Epithelial cell of proximal tubule (primary cell): Measurements from ENCODE around the gene C9orf43. TPM values are rescaled to one million over a fixed set of nuclear protein-coding genes. Genes with fewer than 3 reads are reported as not detected.

Source experiments
- DNase-seq: peaks from one replicate; pipeline ENCODE4 v3.0.0-alpha.2; 2011; ENCODE audit warnings: low read depth
- H3K4me3 ChIP-seq: 2 replicates; pipeline ENCODE4 v1.5.1; 2011; ENCODE audit warnings: low read depth, mild to moderate bottlenecking, low read length
- total RNA-seq: library from RNA; depleted of rRNA; stranded (reverse); fragments of >200 nt; gene quantifications from 2 replicates; pipeline ENCODE4 v1.2.3, GENCODE V29; 2015
- TF ChIP-seq, protein P1 (sequence below): conservative IDR thresholded peaks from 2 replicates; pipeline ENCODE4 v1.5.1; 2012; ENCODE audit warnings: low read depth, mild to moderate bottlenecking, low read length

Gene C9orf43
- total RNA-seq, 1 donor from 2014 or later = not detected

- no peak for DNase-seq
- H3K4me3 ChIP-seq = no peak overlapping the region
- TF ChIP-seq, protein P1, sequence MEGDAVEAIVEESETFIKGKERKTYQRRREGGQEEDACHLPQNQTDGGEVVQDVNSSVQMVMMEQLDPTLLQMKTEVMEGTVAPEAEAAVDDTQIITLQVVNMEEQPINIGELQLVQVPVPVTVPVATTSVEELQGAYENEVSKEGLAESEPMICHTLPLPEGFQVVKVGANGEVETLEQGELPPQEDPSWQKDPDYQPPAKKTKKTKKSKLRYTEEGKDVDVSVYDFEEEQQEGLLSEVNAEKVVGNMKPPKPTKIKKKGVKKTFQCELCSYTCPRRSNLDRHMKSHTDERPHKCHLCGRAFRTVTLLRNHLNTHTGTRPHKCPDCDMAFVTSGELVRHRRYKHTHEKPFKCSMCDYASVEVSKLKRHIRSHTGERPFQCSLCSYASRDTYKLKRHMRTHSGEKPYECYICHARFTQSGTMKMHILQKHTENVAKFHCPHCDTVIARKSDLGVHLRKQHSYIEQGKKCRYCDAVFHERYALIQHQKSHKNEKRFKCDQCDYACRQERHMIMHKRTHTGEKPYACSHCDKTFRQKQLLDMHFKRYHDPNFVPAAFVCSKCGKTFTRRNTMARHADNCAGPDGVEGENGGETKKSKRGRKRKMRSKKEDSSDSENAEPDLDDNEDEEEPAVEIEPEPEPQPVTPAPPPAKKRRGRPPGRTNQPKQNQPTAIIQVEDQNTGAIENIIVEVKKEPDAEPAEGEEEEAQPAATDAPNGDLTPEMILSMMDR = no peak
Observed at GRCh38 chr9:113475992-113476391, 65.4 kb downstream of the C9orf43 start.

GRCh38 chr9:113476511-113476916 is 66.0 kb downstream of the C9orf43 start:
- no peak for DNase-seq
- TF ChIP-seq, protein P1 = no peak
- H3K4me3 ChIP-seq = no peak overlapping the region

GRCh38 chr9:113477058-113477457 is 66.5 kb downstream of the C9orf43 start:
- no peak for DNase-seq
- TF ChIP-seq, protein P1 = no peak
- no peak overlapping the region for H3K4me3 ChIP-seq

- H3K4me3 ChIP-seq = no peak overlapping the region
- TF ChIP-seq, protein P1 = no peak
- no peak for DNase-seq
Observed at GRCh38 chr9:113477661-113478060, 67.1 kb downstream of the C9orf43 start.

DNA sequence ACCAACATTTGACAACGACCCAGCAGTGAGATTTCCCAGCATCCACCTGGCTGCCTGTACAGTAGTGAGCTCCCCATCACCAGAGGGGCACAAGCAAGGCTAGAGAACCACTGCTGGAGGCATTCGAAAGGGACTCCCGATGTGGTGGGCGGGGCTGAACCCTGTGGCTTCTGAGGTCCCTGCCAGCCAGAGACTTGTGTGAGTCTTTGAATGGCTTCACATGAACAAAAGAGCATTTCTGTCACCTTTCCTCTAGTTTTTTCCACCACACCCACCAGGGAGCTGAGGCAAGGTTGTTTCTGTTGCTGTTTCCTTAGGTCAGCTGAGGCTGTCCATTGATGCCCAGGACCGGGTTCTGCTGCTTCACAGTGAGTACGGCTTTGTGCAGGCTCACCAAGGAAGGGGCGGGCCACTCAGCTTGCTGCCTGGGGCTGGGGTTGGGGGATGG is 68.7 kb downstream of the C9orf43 start:
- TF ChIP-seq, protein P1 = no peak
- H3K4me3 ChIP-seq = no peak overlapping the region
- DNase-seq = no peak

Other genes starting within 250 kb of the C9orf43 start
- gene FKBP15, start 189.5 kb upstream of the C9orf43 start, total RNA-seq = 13.3 and 14.6 TPM in 2 replicates
- gene SLC31A1, start 189.2 kb upstream of the C9orf43 start, total RNA-seq = 8.1 and 15.4 TPM in 2 replicates
- 30.5 and 44.6 TPM in 2 replicates for gene CDC26, start 135.2 kb upstream of the C9orf43 start, total RNA-seq
- gene PRPF4, start 135.1 kb upstream of the C9orf43 start, total RNA-seq = 29.1 and 43.8 TPM in 2 replicates
- 3.9 TPM in 1 of 2 replicates, not detected in the other for gene RNF183, start 107.4 kb upstream of the C9orf43 start, total RNA-seq
- gene WDR31, start 70.5 kb upstream of the C9orf43 start, total RNA-seq = 0.14 and 0.35 TPM in 2 replicates
- 8.8 and 15.2 TPM in 2 replicates for gene BSPRY, start 61.2 kb upstream of the C9orf43 start, total RNA-seq
- gene HDHD3, start 33.8 kb upstream of the C9orf43 start, total RNA-seq = 13.5 and 22.6 TPM in 2 replicates
- 4.5 and 5.1 TPM in 2 replicates for gene ALAD, start 9.5 kb upstream of the C9orf43 start, total RNA-seq
- 46.1 and 111 TPM in 2 replicates for gene POLE3, start 72 bp upstream of the C9orf43 start, total RNA-seq
- gene RGS3, start 53.0 kb downstream of the C9orf43 start, total RNA-seq = 66.9 and 79.2 TPM in 2 replicates